T1000 (cell line): ENCODE results near the gene HBP1.
A peak's percentile ranks its signal among the peaks of the same experiment; 100 is the strongest.
"Not testable (repeated sequence)": the region's sequence is repeated elsewhere in the genome, so short reads cannot be mapped to it uniquely, and the experiment has no call there.

ENCODE experiments used
- DNase-seq: peaks from one replicate; lab custom pipeline; 2025; ENCODE audit warnings: mixed read lengths; lab: John Stamatoyannopoulos, UW

The HBP1 gene, protein sequence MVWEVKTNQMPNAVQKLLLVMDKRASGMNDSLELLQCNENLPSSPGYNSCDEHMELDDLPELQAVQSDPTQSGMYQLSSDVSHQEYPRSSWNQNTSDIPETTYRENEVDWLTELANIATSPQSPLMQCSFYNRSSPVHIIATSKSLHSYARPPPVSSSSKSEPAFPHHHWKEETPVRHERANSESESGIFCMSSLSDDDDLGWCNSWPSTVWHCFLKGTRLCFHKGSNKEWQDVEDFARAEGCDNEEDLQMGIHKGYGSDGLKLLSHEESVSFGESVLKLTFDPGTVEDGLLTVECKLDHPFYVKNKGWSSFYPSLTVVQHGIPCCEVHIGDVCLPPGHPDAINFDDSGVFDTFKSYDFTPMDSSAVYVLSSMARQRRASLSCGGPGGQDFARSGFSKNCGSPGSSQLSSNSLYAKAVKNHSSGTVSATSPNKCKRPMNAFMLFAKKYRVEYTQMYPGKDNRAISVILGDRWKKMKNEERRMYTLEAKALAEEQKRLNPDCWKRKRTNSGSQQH

DNA sequence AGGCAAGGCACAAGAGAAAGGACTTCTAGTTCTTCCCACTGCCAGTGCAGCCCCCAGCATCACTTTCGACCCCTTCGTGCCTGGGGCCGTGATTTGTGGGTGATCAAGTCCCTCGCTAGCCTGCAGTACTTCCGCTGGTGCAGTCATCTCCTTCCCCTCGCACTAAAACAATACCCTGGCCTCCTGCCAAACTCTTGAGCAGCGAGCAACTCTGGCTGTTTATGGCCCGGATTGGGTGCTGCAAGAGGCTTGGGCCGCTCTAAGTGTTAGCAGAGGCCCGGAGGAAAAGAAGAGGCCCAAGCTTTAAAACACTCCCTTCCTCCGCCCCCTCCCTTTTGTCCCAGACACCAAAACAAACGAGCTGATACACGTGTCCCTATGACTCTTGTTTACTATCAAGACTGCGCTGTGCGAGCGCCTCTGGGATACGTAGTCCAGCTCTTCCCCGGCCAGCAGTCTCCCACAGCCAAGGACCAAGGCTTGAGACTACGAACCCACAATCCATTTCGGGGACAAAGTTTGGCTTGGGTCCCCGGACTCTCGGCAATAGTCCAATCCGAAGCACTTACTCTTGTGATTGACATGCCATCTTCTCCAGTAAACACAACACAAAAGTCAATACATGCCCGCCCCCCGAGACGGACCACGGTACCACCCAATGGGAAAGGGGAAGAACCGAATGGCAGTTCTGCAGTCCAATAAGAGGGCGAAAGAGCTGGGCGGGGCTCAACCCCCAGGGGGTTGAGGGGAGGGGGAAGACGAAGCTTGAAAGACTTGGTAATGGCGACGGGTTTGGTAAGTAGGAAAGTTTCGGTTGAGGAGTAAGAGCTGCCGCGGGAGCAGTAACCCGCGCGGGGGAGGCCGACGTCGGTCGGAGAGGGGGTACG, at the start of gene HBP1:
TSS of gene HBP1 (plus strand) at position 771 of the 887 bp plus-strand sequence. CDS start 10,891 bp downstream, outside the sequence.
- peak; percentile 94 for DNase-seq

DNA sequence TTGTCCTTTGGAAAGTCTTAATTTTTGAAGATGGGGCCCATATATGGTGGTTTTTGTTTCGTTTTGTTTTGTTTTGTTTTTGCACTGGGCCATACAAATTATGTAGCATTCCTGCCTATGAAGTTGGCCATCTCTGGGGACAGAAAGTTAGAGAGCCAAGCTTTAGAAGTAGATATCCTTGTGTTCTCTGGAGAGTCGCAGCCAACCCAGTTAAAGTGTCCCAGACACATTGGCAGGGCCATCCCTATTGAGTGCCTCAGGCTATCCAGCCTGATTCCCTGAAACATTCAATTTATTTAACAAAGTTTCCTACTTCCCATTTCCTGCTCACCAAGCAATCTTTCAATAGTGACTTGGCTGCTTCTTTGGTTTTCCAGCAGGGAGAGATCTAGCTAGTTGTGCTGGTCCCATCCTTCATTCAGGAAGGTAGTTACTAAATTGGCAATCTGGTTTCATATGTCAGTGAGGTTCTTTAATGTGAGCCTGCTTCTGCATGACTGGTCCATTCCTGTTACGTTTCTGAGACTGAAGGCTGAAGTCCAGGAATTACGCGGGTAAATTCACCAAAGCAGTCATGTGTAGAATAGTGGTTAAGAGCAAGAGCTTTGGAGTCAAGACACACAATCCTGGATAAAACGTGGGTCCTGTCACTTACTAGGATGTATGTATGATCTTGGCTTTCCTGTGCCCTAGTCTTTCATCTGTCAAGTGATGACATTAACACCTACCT, 49.3 kb upstream of the HBP1 start:
- DNase-seq: no peak

DNA sequence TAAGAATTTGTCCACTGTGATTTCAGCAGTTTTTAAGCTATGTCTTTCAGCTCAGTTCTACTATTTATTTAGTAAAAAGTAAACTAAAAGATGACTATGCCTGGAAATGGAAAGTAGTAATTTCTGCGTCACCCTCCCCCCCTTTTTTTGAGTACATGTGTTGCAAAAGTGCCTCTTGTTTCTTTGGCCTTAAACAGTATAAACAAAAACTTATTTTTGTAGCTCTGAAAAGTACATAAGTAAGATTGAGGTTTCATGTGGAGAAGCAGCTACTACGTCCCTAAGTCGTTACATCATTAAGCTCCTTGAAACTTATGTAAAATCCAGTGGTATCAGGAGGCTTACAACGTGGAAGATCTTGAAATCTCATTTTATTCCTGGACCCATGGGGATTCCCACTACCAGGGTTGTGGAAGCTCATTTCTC, 46.3 kb upstream of the HBP1 start:
- DNase-seq: no peak

DNA sequence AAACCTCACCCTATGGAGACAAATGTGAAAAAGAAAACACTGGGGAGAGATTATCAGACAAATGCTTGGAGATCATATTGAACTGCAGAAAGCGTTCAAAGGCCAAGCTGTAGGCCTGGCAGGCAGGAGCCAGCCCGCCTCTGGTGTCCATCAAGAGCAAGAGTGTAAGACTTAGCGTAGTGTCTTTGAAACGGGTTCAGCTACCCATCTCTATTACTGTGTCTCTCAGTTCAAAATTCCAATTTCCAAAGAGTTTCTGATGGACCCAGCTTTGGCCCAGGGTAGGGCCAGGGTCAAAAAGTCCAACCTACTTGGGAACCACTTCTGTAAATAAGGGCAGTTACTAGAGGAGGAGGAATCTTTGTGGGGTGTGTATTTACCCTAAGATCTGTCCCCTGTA, 45.4 kb upstream of the HBP1 start:
- DNase-seq: no peak

DNA sequence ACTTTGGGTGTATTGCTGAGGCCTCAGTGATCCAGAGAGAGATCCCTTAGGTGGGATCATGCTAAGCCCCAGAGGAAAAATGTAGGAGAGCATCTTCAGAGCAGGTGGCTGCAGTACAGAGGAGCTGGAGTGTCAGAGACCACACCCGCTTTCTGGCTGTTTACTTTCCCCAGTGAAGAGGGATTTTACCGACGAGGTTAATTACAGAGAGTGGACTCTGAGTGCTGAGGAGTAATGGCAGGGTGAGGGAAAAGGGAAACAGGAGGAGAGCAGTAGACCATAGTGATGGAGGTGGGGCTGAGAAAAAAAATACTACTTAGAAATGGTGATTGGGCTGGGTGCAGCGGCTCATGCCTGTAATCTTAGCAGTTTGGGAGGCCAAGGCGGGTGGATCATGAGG, 43.3 kb upstream of the HBP1 start:
- no peak for DNase-seq

DNA sequence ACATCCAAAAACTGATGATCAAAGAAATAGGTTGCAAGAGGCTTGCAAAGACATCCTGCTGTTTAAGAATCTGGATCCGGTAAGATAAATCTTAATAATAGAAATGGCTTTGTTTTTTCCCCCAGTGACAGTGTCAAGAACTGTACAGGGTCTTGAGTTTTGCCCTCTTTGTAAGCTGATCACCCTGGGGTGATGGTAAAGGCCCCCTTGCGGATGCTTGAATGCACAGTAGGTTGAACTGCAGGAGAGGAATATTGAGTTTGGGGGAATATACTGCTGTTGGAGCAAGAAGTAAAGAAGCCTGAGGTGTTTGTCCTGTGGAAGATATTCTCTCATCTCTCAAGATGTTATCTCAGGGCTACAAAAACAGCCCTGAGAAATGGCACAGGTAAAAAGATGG, 40.6 kb upstream of the HBP1 start:
- DNase-seq: no peak

DNA sequence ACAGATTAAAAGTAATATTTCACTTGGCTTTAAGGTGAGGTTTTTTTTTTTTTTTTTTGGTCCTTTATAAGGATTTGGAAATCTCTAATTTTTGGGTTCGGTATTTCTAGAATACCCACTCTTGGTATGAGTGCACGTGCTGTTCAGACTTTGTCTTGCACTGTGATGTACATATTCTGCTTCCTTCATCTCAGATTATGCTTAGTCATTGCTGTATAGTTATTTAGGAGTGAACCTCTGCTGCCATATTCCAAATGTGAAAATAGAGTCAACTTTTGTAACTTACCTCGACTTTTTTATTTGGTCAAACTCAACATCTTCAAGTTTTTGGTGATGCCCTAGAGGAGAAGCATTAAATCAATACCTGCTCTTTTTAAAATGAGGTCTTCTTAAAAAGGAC, 40.1 kb upstream of the HBP1 start:
- no peak for DNase-seq

DNA sequence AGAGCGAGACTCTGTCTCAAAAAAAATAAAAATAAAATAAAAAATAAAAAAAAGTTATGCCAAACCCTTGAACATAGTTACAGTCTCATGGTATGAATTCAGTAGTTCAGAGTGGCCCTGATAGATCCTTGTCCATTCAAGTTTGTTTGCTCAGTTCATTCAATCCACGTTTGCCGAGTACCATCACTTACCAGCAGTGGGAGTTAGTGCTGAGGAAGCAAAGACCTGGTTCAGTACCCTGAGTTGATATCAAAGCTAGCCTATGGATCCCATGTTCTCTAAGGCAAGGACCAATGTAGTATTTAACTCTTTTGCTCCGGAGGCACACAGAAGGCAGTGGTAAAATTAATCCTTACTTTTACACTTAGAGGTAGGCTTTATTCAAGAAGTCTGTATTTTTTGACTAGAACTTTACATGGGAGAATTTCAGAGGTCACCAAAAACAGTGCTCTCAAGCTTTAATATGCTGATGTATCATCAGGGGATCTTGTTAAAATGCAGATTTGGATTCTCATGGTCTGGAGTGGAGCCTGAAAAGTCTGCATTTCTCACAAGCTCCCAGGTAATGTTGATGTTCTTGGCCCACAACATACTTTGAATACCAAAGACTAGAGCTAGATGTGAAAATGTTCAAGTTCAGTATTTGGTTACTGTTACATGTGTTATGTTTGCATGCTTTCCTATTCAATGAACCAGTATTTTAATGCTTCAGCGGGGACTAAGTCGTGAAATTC, 38.1 kb upstream of the HBP1 start:
- no peak for DNase-seq

DNA sequence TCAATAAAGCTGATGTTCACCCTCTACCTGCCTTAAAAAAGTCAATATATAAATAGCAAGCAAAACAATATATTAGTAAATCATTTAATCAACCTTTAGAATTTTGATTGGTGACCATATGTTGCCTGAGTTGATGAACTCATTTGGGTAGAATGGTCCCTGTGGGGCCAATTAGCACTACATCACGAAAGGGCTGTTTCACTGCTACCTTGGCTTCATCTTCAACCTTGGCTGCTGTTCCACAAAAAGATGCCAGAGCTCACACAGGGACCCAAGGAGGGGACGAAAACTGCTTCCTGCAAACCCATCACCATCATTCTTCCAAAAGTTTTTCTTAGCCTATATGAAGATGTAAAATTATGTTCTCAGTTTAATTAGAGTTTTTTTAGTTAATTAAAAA, 35.4 kb upstream of the HBP1 start:
- DNase-seq: no peak

DNA sequence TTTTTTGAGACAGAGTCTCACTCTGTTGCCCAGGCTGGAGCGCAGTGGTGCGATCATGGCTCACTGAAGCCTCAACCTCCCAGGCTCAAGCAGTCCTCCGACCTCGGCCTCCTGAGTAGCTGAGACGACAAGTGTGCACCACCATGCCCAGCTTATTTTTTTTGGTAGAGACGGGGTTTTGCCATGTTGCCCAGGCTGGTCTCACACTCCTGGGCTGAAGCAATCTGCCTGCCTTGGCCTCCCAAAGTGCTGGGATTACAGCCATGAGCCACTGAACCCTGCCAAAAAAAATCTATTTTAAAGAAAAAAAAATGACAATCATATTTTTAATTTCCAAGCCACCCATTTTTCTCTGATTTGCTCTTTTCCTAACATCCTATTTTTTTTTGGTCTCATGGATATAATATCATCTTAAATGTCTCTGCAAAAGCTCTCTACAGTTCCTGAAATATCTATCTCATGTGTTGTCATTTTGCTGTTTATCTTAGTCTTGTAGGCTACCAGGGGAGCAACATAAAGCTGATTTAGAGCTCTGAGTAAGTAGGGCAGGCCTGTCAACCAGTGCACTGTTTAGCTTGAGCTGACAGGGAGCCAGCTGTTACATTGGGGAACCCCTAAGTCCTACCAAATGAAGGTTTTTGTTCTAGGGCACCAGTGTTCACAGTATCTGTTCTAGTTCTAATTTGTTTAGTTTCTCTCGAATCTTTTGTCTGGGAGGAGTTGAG, 29.9 kb upstream of the HBP1 start:
- no peak for DNase-seq

DNA sequence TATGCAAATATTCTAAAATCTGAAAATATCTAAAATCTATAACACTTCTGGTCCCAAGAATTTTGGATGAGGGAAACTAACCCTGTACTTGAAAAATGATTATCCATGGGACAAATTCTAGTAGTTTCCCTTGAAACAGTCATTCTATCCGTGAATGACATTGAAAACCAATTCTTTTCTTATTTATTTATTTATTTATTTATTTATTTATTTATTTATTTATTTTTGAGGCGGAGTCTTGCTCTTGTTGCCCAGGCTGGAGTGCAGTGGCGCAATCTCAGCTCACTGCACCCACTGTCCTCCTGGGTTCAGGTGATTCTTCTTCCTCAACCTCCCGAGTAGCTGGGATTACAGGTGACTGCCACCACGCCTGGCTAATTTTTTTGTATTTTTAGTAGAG, 24.9 kb upstream of the HBP1 start:
- DNase-seq: not testable (repeated sequence)

DNA sequence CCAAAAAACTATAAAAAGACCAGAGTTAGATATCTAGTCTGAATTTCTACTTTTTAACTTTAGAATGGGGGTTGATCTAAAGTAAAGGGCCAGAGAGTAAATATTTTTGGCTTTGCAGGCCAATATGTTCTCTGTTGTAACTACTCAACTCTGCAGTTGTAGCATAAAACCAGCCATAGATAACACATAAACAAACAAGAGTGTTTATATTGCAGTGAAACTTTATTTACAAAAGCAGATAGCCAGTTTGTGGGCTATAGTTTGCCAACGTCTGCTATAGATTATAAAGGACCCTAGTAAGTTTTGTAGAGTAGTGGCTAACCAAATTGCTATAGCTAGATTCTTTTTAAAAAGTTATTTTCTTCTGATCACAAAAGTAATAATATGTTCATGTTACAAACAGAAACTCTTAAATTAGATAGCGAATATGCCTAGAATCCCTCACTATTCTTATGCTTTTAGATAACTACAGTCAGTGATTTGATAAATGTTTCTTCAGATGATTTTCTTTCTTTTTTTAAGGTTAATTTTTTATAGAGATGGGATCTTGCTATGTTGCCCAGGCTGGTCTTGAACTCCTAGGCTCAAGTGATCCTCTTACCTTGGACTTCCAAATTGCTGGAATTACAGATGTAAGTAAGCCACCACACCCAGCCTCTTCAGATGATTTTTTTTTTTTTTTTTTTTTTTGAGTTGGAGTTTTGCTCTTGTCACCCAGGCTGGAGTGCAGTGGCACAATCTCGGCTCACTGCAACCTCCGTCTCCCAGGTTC, 23.6 kb upstream of the HBP1 start:
- no peak for DNase-seq

DNA sequence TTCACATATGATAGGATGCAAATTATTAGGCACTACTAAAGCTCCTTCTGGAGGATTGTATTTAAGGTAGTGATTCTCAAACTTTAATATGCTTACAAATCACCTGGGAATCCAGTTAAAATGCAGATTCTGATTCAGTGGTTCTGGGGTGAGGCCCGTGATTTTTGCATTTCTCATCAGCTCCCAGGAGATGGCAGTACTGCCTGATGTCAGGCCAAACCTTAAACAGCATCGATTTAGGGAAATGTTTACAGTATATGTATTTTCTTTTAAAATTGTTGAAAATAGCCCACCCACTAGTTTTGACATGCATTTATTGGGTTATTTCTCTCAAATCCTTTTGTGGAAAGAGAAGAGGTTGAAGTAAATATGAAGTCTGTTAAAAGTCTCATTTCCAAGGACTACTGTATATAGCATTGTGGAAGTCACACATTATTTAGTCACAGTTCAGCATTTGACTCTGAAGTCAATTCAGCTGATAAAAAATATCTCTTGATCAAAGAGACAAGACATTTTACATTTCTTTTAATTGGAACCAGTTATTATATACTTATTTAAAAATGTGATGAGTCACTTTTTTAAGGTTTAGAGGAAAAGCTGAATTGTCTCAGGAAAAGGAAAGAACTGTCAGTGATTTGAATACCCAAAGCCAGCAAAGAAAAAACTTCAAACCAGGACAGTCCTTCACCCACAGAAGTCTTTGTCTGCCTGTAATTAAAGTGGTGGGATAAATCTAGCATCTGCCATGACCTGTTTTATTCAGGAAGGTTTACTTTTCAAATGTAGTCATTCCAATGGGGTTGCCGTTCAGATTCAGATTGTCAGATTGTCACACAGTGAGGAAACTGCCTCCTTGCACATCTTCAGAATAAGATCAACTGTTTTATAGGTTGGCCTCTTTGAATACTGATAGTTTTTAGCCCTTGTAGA, 21.1 kb upstream of the HBP1 start:
- no peak for DNase-seq

DNA sequence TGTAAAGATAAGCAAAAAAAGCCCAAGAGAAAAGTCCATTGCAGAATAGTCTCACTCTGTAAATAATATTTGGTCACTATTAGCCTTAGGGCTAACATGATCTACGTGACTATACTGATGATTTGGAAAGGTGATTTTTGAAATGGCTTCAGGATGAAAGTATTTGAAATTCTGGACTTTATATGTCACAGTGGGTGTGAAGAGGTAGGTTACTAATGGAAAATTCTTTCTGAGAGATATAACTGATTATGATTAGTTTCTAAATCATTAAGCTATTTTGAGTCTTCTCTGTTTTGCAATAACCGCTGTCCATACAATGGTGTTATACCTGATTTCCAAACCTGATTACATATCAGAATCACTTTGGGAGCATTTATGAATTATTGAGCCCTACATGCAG, 20.1 kb upstream of the HBP1 start:
- DNase-seq: no peak

DNA sequence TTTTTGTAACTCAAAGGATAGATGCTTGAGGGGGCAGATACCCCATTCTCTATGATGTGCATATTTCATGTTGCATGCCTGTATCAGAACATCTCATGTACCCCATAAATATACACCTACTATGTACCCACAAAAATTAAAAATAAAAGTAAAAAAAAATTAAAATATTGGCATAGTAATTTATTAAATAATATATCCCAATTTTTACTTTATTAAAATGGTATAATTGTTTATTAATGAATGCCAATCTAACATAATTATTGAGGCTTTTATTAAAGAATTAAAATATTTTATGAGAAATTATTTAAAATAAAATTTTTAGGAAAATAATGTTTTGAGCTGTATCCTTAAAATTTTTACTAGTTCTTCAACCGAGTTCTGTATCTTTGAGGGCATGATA, 18.9 kb upstream of the HBP1 start:
- no peak for DNase-seq

DNA sequence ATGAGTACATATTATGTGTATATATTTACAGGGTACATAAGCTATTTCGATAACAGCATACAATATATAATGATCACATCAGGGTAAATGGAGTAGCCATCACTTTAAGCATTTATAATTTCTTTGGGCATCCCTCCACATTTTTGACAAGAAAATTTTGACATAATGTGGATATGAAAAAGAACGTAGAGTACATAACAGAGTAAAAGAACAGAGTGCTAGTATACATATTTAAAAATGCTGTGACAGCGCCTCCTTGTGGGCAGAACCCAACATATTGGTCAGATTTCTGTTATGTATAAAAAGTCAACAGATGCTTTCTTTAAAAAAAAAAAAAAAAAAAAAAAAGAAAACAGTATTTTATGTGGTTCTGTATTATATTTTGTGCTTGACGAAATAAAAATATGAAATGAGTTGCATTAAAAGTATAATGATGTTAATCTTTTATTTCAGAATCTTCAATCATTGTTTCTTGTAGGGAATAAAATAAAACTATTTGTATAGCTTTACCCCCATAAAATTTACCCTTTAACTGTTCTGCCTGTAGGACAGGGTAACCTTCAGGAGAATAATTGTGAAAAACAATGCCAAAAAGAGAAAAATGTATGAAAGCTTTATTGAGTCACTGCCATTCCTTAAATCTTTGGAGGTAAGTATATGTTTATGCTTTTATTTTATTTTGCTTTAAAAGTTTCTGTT, 18.3 kb upstream of the HBP1 start:
- DNase-seq: no peak

DNA sequence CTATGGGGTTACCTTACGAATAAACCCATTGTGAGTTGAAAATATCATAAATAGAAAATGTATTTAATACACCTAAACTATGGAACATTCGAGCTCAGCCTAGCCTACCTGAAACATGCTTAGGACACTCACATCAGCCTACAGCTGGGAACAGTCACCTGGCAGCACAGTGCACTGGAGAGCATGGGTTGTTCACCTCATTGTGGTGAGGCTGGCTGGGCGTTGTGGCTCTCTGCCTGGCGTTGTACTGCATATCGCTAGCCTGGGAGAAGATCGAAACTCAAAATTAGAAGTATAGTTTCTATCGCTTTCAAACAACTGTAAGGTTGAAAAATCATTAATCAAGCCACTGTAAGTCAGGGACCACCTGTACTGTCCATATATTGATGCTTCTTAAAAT, 17.3 kb upstream of the HBP1 start:
- no peak for DNase-seq

DNA sequence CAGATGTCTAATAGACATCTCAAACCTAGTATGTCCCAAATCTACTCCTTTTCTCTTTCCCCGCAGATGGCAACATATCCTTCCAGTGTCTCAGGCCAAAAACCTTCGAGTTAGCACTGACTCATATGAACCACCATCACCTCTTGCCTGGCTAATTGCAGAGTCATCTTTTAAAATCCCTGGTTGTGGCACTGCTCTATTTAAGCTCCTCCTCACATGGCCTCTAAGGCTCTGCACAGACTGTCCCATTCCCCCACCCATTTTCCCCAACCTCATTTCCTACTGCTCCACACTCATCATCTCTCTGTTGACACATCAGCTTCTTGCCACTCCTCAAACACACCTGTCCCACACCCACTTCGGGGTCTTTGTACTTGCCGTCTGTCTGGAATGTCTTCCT, 16.8 kb upstream of the HBP1 start:
- DNase-seq: no peak
